Testis (tissue), 3 donors: ENCODE results near the gene DEFB119. TPM values are rescaled to one million over a fixed set of nuclear protein-coding genes. Genes with fewer than 3 reads are reported as not detected.

ENCODE experiments used
- DNase-seq: peaks from one replicate; pipeline ENCODE4 v3.0.0-alpha.2; 2019
- H3K27ac ChIP-seq, 2 donors: fragments of 200-600 bp; sonication (generic); one replicate each; pipeline ENCODE4 v1.5.1; 2019
- H3K27me3 ChIP-seq: fragments of 200-600 bp; sonication (generic); one replicate; pipeline ENCODE4 v1.5.1; 2019
- H3K36me3 ChIP-seq: fragments of 200-600 bp; sonication (generic); one replicate; pipeline ENCODE4 v1.5.1; 2017; ENCODE audit warnings: low read depth; ENCODE audit errors: missing control alignments
- H3K4me1 ChIP-seq: fragments of 200-600 bp; sonication (generic); one replicate; pipeline ENCODE4 v1.5.1; 2019
- H3K4me3 ChIP-seq, 2 donors: fragments of 200-600 bp; sonication (generic); one replicate each; pipeline ENCODE4 v1.5.1; 2017 to 2019
- H3K9me3 ChIP-seq: fragments of 200-600 bp; sonication (generic); one replicate; pipeline ENCODE4 v1.5.1; 2017
- CTCF ChIP-seq, 3 experiments: fragments of 450-650 bp in 2 of 3; fragments of 200-600 bp in 1 of 3; sonication (generic) in 1 of 3; IDR thresholded peaks; one replicate each; pipeline ENCODE4 v1.5.1; 2016 to 2019; ENCODE audit warnings: antibody characterized with exemption in 3 of 3, mild to moderate bottlenecking in 2 of 3, moderate library complexity in 1 of 3
- POLR2A ChIP-seq: fragments of 450-650 bp; IDR thresholded peaks from one replicate; pipeline ENCODE4 v1.6.1; 2017; ENCODE audit warnings: antibody characterized with exemption, mild to moderate bottlenecking, moderate library complexity
- WGBS, 2 donors: methylation state at CpG; one replicate each; pipeline ENCODE4 v1.1.5; 2018; 5-methylcytosine and 5-hydroxymethylcytosine counted together
- intact Hi-C: fragments of 100-400 bp; cut with DNase I; formaldehyde crosslinking; loops from one replicate; pipeline ENCODE4 v1.15.1; 2023; ENCODE audit warnings: low total_unique reads
- polyA plus RNA-seq: library from polyadenylated mRNA; stranded (reverse); fragments of 350-450 nt; fragmentation: Illumina TruSeq; extraction: RNeasy Lipid Tissue Mini Kit (QIAGEN cat#74804); gene quantifications from one replicate; pipeline ENCODE4 v1.2.3, GENCODE V29; 2014; ENCODE audit warnings: low read depth, low replicate concordance; ENCODE audit not compliant: insufficient read depth
- total RNA-seq, 2 donors: library from RNA; depleted of rRNA; stranded (reverse); fragments of >200 nt; gene quantifications; one replicate each; pipeline ENCODE4 v1.2.3, GENCODE V29; 2016

Gene DEFB119
- total and polyA plus RNA-seq, 3 donors from 2014 or later: 538 to 814 (median 549) TPM

- WGBS, 2 donors: 42 to 63% methylated on average over 7 of the region's 7 CpGs
- Histone ChIP-seq H3K9me3 (no peaks in the 10 kb centered on the region), H3K27me3 (no peaks in the 10 kb centered on the region), H3K36me3 (no peaks in the 10 kb centered on the region), H3K4me1 (peaks cover 5% of the 10 kb centered on the region), H3K4me3 (no peak overlapping the region), H3K27ac (no peak overlapping the region)
- DNase-seq: no peak
- no peak for TF ChIP-seq POLR2A
- intact Hi-C loops: no loop called here
These were observed 27.9 kb upstream of the DEFB119 start for GRCh38 chr20:31418307-31418706.

GRCh38 chr20:31415653-31416052 lies 25.3 kb upstream of the DEFB119 start:
- intact Hi-C loops: no loop called here
- peaks cover 15% of the 10 kb centered on the region for H3K4me1 ChIP-seq
- H3K27me3 ChIP-seq: no peaks in the 10 kb centered on the region
- H3K36me3 ChIP-seq: no peaks in the 10 kb centered on the region
- no peak overlapping the region for H3K27ac ChIP-seq
- DNase-seq: no peak
- no peaks in the 10 kb centered on the region for H3K9me3 ChIP-seq
- TF ChIP-seq POLR2A (no peak), CTCF (IDR thresholded peaks at IDR 0.05) (no peak)
- no peak overlapping the region for H3K4me3 ChIP-seq
- 88 to 93% methylated on average over 2 of the region's 2 CpGs for WGBS, 2 donors

- Histone ChIP-seq H3K4me1 (peaks cover 15% of the 10 kb centered on the region), H3K4me3 (no peak overlapping the region), H3K36me3 (no peaks in the 10 kb centered on the region), H3K9me3 (no peaks in the 10 kb centered on the region), H3K27ac (peak overlapping the region; percentile 21 to 56), H3K27me3 (no peaks in the 10 kb centered on the region)
- WGBS, 2 donors: 82 to 83% methylated on average over 6 of the region's 6 CpGs
- no peak for TF ChIP-seq POLR2A
- TF ChIP-seq CTCF (IDR thresholded peaks at IDR 0.05): no peak
- DNase-seq: no peak
- intact Hi-C loops: no loop called here
These were observed 24.0 kb upstream of the DEFB119 start for GRCh38 chr20:31414381-31414780.

- DNase-seq: no peak
- peaks cover 15% of the 10 kb centered on the region for H3K4me1 ChIP-seq
- no peak overlapping the region for H3K27ac ChIP-seq
- H3K4me3 ChIP-seq: no peak overlapping the region
- WGBS, 2 donors: 64 to 72% methylated on average over 1 of the region's 1 CpG
- H3K36me3 ChIP-seq: no peaks in the 10 kb centered on the region
- intact Hi-C loops: no loop called here
- H3K27me3 ChIP-seq: no peaks in the 10 kb centered on the region
- TF ChIP-seq POLR2A (no peak), CTCF (IDR thresholded peaks at IDR 0.05) (no peak)
- H3K9me3 ChIP-seq: no peaks in the 10 kb centered on the region
These were observed 19.6 kb upstream of the DEFB119 start for GRCh38 chr20:31410011-31410410.

GRCh38 chr20:31406115-31406514 lies 15.7 kb upstream of the DEFB119 start, which contains the start of gene DEFB121:
DEFB121 (minus strand) TSS chr20:31406215; CDS start chr20:31406152, 63 bp downstream.
- H3K27me3 ChIP-seq: no peaks in the 10 kb centered on the region
- intact Hi-C loops: no loop called here
- no peaks in the 10 kb centered on the region for H3K4me1 ChIP-seq
- no peaks in the 10 kb centered on the region for H3K36me3 ChIP-seq
- H3K4me3 ChIP-seq: no peak within 1 kb of the TSS
- 55 to 65% methylated on average over 3 of the region's 3 CpGs for WGBS, 2 donors
- TF ChIP-seq CTCF (IDR thresholded peaks at IDR 0.05): no peak
- TF ChIP-seq POLR2A: no peak
- DNase-seq: no peak
- H3K9me3 ChIP-seq: no peaks in the 10 kb centered on the region
- H3K27ac ChIP-seq: no peak within 1 kb of the TSS
